Activated naive CD8-positive, alpha-beta T cell treated with anti-CD3 and anti-CD28 coated beads, Interleukin-2, amount 10 ng/mL, durations not matched to agents 7 days and 5 days (primary cell): ENCODE results near the gene ANKRD44. TPM values are rescaled to one million over a fixed set of nuclear protein-coding genes. Genes with fewer than 3 reads are reported as not detected.
A peak's percentile ranks its signal among the peaks of the same experiment; 100 is the strongest.

Experiments
- ATAC-seq: fragments of 150-1000 bp; cut with Tn5 transposase; one replicate; pipeline ENCODE4 v1.10.0; 2021; ENCODE audit warnings: low read depth, moderate library complexity
- POLR2A ChIA-PET: fragments of 350-600 bp; sonication (Branson Sonifier 250); formaldehyde crosslinking; loops from one replicate; lab custom pipeline; 2021; ENCODE audit warnings: antibody characterized with exemption; lab: Charles Lee
- DNase-seq: peaks from one replicate; pipeline ENCODE4 v3.0.0; 2021
- H3K27ac Mint-ChIP-seq: one replicate; pipeline ENCODE4 v1.8.0; 2022; ENCODE audit warnings: mild to moderate bottlenecking, mixed read lengths
- H3K27me3 Mint-ChIP-seq: one replicate; pipeline ENCODE4 v1.8.0; 2022; ENCODE audit warnings: mild to moderate bottlenecking, moderate library complexity, mixed read lengths
- H3K36me3 Mint-ChIP-seq: one replicate; pipeline ENCODE4 v1.8.0; 2021; ENCODE audit warnings: mild to moderate bottlenecking, mixed read lengths
- H3K4me1 Mint-ChIP-seq: one replicate; pipeline ENCODE4 v1.8.0; 2021; ENCODE audit warnings: mixed read lengths
- H3K4me3 Mint-ChIP-seq: one replicate; pipeline ENCODE4 v1.8.0; 2022; ENCODE audit warnings: mild to moderate bottlenecking, moderate library complexity, mixed read lengths
- H3K9me3 Mint-ChIP-seq: one replicate; pipeline ENCODE4 v1.8.0; 2021; ENCODE audit warnings: mixed read lengths
- total RNA-seq, 2 experiments: library from RNA; stranded (reverse); gene quantifications; one replicate each; pipeline ENCODE4 v1.2.3, GENCODE V29; 2021

The ANKRD44 gene
- total RNA-seq, 2 experiments from 2014 or later = 240 to 243 TPM

- no peak overlapping the region for H3K27ac Mint-ChIP-seq
- DNase-seq = no peak
- no peak overlapping the region for H3K4me3 Mint-ChIP-seq
- no peaks in the 10 kb centered on the region for H3K27me3 Mint-ChIP-seq
- ATAC-seq = no peak
- H3K9me3 Mint-ChIP-seq = peaks cover 2% of the 10 kb centered on the region
- peaks cover 2% of the 10 kb centered on the region for H3K4me1 Mint-ChIP-seq
- POLR2A ChIA-PET = no interaction called here
- peaks cover 74% of the 10 kb centered on the region for H3K36me3 Mint-ChIP-seq
These were observed 229.3 kb downstream of the ANKRD44 start for GRCh38 chr2:197081294-197081693.

DNA sequence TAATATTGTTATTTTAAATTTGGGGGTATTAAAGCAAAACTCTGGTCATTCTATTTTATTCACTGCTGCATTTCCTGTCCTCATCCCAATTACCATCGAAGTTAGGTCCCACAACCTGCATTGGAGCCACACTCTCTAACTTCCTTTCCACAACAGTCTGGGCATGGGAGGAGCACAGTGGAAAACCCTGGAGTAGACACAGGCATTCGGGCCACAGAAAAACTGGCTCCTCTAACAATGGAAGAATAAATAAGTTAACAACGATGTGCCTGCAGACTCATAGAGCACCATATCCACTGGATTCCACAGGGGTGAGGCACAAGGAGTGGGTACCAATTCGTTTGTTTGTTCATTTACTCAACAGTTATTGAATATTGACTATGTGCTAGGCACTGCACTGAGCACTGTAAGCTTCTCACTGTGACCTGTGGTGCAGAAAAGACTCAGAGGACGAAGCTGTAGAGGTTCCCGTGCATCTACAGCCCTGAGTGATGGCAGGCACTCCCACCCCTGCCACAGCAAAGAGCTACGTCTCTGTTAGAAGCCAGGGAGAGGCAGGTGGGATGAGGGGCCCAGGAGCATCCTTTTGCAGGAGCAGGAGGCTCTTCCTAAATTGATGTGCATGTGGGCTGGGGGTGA, 229.9 kb downstream of the ANKRD44 start:
- H3K36me3 Mint-ChIP-seq = peaks cover 76% of the 10 kb centered on the region
- peaks cover 2% of the 10 kb centered on the region for H3K9me3 Mint-ChIP-seq
- H3K27me3 Mint-ChIP-seq = no peaks in the 10 kb centered on the region
- no peak for DNase-seq
- POLR2A ChIA-PET = no interaction called here
- H3K27ac Mint-ChIP-seq = no peak overlapping the region
- peaks cover 2% of the 10 kb centered on the region for H3K4me1 Mint-ChIP-seq
- ATAC-seq = no peak
- no peak overlapping the region for H3K4me3 Mint-ChIP-seq

DNA sequence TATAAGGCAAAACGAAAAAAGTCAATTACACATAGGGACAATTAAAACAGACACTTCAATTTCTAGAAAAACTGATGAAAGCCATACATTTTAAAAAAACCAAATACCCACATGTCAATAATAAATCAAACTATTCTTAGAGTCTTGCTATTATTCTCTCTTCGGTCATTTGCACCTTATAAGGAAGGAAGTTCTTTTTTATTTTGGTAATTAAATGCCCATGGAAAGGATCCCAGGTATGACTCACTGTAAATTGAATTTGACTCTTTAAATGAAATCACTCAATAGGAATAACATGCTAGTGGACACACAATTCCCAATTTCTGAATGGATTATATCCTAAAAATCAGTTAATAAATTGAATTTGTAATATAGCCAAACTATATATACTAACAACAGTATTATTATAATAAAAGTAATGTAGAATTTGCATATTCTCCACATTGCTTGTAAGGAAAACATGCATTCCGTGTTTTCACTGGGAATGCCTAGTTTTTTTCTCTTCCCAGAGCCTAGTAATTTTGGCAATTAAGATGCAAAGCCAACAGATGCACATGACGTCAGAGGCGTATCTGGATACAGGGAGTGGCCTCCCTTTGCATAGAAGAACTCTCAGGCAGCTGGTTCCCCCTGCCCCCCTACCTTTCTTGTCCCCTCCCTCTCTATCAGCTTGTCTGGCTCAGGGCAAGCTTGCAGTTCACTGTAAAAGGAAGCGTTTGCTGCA, 230.6 kb downstream of the ANKRD44 start:
- POLR2A ChIA-PET = no interaction called here
- peaks cover 2% of the 10 kb centered on the region for H3K4me1 Mint-ChIP-seq
- ATAC-seq (no peak), DNase-seq (no peak)
- no peak overlapping the region for H3K27ac Mint-ChIP-seq
- H3K36me3 Mint-ChIP-seq = peaks cover 71% of the 10 kb centered on the region
- no peak overlapping the region for H3K4me3 Mint-ChIP-seq
- H3K9me3 Mint-ChIP-seq = peaks cover 2% of the 10 kb centered on the region
- H3K27me3 Mint-ChIP-seq = no peaks in the 10 kb centered on the region

DNA sequence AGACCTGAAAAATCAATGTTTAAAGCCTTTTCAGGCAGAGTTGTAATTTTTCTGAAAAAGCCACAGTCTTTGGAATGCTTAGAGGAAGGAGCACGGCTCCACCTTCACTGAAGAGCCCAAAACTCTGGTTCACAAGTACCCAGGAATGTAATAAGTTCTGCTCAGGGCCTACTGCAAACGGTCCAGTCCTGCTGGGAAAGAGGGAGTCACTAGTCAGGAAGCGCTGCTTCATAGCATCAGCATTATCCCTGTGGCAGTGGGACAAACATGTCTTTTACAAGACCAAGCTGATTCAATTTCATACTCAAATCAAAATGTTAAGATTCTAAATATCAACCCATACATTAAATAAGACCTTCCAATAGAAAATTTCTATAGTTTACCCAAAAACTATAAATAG, 231.2 kb downstream of the ANKRD44 start:
- H3K4me3 Mint-ChIP-seq = no peak overlapping the region
- H3K9me3 Mint-ChIP-seq = peaks cover 2% of the 10 kb centered on the region

GRCh38 chr2:197078535-197078934, 232.0 kb downstream of the ANKRD44 start:
- Mint-ChIP-seq H3K4me3 (no peak overlapping the region), H3K36me3 (peaks cover 71% of the 10 kb centered on the region), H3K9me3 (peaks cover 2% of the 10 kb centered on the region), H3K4me1 (peaks cover 3% of the 10 kb centered on the region), H3K27me3 (no peaks in the 10 kb centered on the region), H3K27ac (no peak overlapping the region)
- POLR2A ChIA-PET = no interaction called here
- ATAC-seq = no peak
- no peak for DNase-seq

More for the DNA sequence above, 231.2 kb downstream of the ANKRD44 start:
- DNase-seq (no peak), ATAC-seq (no peak)
- Mint-ChIP-seq H3K36me3 (peaks cover 74% of the 10 kb centered on the region), H3K4me1 (peaks cover 2% of the 10 kb centered on the region), H3K27ac (no peak overlapping the region), H3K27me3 (no peaks in the 10 kb centered on the region)
- POLR2A ChIA-PET = no interaction called here

DNA sequence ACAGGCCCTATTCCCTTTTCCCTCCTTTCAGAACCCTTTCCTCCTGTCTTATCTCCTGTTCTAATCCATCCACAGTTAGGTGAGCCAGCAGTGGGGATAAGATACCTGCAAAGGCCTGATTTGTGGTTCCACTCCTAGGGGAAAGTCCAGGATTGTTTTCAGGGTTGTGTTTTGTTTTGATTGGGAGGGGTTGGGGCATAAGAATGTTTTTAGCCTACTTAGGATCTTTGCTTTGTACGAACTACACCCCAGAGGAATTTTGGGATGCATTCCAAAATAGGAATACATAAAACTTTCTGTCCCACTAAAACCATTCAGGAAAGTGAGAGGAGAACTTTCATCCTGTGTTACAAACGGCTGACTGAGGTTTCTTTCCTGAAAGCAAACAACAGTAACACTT, 233.2 kb downstream of the ANKRD44 start:
- H3K36me3 Mint-ChIP-seq = peaks cover 69% of the 10 kb centered on the region
- H3K27ac Mint-ChIP-seq = no peak overlapping the region
- DNase-seq = no peak
- H3K4me1 Mint-ChIP-seq = peaks cover 4% of the 10 kb centered on the region
- H3K4me3 Mint-ChIP-seq = no peak overlapping the region
- POLR2A ChIA-PET = no interaction called here
- peaks cover 2% of the 10 kb centered on the region for H3K9me3 Mint-ChIP-seq
- ATAC-seq = no peak
- H3K27me3 Mint-ChIP-seq = no peaks in the 10 kb centered on the region

GRCh38 chr2:197076652-197077051, 233.9 kb downstream of the ANKRD44 start:
- Mint-ChIP-seq H3K4me3 (no peak overlapping the region), H3K36me3 (peaks cover 70% of the 10 kb centered on the region)
- POLR2A ChIA-PET = no interaction called here

DNA sequence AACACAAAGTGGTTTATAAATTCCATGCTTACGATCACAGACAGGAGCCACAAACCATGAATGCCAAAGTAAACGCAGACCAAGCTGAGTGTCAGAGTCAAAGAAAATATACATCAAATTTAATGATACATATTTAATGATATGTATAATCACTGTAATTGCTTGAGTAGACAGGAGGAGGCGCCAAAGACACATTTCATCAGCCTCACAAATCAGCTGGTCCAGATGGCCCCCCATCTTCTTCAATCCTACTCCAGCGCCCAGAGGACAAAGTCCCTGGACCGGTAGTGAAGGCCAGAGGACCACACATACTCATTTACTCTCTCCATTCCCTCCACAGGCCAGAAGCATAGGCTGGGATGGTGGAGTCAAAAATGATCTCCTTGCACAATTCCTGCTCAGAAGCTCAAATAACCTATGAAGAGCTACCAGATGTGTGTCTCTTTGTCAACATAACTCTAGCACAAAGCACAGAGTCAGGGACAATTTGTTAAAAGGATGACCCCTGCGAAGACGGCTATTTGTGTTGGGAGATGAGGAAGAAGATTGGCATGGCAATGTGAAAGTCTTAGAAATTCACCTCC, 234.7 kb downstream of the ANKRD44 start:
- Mint-ChIP-seq H3K4me3 (no peak overlapping the region), H3K4me1 (peaks cover 18% of the 10 kb centered on the region), H3K27me3 (no peaks in the 10 kb centered on the region), H3K9me3 (peaks cover 2% of the 10 kb centered on the region), H3K36me3 (peaks cover 72% of the 10 kb centered on the region), H3K27ac (no peak overlapping the region)
- no peak for DNase-seq
- POLR2A ChIA-PET = no interaction called here
- ATAC-seq = no peak

More at GRCh38 chr2:197076652-197077051, 233.9 kb downstream of the ANKRD44 start:
- no peaks in the 10 kb centered on the region for H3K27me3 Mint-ChIP-seq
- H3K9me3 Mint-ChIP-seq = peaks cover 2% of the 10 kb centered on the region
- no peak overlapping the region for H3K27ac Mint-ChIP-seq
- H3K4me1 Mint-ChIP-seq = peaks cover 10% of the 10 kb centered on the region
- ATAC-seq (no peak), DNase-seq (no peak)

DNA sequence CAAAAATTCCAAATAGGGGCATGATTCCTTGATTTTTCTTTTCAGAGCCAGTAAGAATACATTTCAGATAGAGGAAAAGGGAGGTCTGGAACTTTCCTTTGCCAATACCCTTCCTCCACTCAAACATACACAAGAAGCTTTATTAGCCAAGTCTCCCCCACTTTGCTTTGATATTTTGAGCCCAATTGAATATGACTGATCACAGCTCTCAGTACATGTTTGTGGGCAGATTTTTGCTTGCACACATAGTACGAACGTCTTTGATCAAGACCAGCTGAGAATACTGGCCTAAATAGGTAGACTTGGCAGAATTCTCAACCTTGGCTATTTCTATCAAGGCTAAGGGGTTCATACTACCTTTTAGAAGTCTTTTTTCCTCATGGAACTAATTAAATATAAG, 235.3 kb downstream of the ANKRD44 start:
- peaks cover 18% of the 10 kb centered on the region for H3K4me1 Mint-ChIP-seq
- peaks cover 2% of the 10 kb centered on the region for H3K9me3 Mint-ChIP-seq
- DNase-seq = no peak
- no peaks in the 10 kb centered on the region for H3K27me3 Mint-ChIP-seq
- no peak overlapping the region for H3K4me3 Mint-ChIP-seq
- POLR2A ChIA-PET = no interaction called here
- no peak for ATAC-seq
- no peak overlapping the region for H3K27ac Mint-ChIP-seq
- H3K36me3 Mint-ChIP-seq = peaks cover 72% of the 10 kb centered on the region

GRCh38 chr2:197073701-197074433, 236.7 kb downstream of the ANKRD44 start:
- no peak for DNase-seq
- POLR2A ChIA-PET = no interaction called here
- Mint-ChIP-seq H3K27me3 (no peaks in the 10 kb centered on the region), H3K4me1 (peaks cover 21% of the 10 kb centered on the region), H3K4me3 (no peak overlapping the region), H3K27ac (peak overlapping the region; percentile 14), H3K9me3 (peaks cover 3% of the 10 kb centered on the region), H3K36me3 (peaks cover 73% of the 10 kb centered on the region)
- peak; percentile 14 for ATAC-seq

DNA sequence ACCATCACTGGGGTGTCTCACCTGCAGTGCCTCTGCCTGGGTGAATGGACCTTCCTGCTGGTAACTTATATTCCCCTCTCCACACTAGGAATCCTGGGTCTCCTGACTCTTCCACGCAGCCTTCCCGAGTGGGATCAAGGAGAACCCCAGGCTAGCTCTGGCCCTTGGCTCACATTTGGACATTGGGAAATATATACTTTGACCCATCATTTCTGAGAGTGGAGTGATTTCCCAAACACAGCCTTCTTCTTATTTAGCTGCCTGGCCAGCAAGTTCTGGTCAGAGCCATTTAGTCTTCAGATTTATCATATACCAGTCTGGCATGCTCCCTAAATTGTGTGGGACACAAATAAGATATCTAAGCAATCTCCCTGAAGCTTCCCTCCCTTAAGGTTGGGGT, 237.3 kb downstream of the ANKRD44 start:
- POLR2A ChIA-PET = no interaction called here
- DNase-seq = no peak
- Mint-ChIP-seq H3K36me3 (peaks cover 73% of the 10 kb centered on the region), H3K9me3 (peaks cover 6% of the 10 kb centered on the region), H3K27me3 (no peaks in the 10 kb centered on the region), H3K4me3 (no peak overlapping the region), H3K4me1 (peaks cover 26% of the 10 kb centered on the region), H3K27ac (peak overlapping the region; percentile 18)
- no peak for ATAC-seq

- peaks cover 6% of the 10 kb centered on the region for H3K9me3 Mint-ChIP-seq
- H3K27ac Mint-ChIP-seq = peak overlapping the region; percentile 11
- peaks cover 67% of the 10 kb centered on the region for H3K36me3 Mint-ChIP-seq
- H3K4me3 Mint-ChIP-seq = no peak overlapping the region
- POLR2A ChIA-PET = no interaction called here
- no peak for ATAC-seq
- no peaks in the 10 kb centered on the region for H3K27me3 Mint-ChIP-seq
- H3K4me1 Mint-ChIP-seq = peaks cover 26% of the 10 kb centered on the region
- no peak for DNase-seq
These were observed 238.0 kb downstream of the ANKRD44 start for GRCh38 chr2:197072533-197072932.

DNA sequence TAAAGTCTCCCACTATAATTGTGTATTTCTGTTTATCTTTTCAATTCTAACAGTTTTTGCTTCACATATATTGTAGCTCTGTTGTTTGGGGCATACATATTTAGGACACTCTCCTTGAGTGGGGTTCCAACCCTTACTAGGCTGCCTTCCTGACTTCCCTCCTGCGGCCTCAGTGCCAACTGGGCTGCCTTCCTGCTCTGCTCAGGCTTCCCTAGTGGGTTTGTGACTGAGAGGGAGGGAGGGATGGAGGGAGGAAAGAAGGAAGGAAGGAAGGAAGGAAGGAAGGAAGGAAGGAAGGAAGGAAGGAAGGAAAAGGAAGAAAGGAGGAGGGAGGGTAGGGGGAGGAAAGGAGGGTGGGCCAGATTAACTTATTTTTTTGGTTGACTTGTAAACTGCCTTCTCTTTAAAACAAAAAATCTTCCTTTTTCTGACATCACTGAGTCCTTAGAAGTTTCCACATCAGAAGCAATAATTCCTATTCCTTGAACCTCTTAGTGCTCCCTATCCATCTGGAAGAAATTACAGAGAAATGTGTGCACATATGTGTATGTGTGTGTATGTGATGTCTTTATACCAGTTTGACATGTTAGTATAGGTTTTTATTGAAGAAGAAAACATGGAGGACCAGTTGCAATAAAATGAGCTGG, 238.7 kb downstream of the ANKRD44 start:
- Mint-ChIP-seq H3K4me3 (no peak overlapping the region), H3K9me3 (peaks cover 4% of the 10 kb centered on the region), H3K27me3 (no peaks in the 10 kb centered on the region), H3K27ac (peak overlapping the region; percentile 42), H3K36me3 (peaks cover 64% of the 10 kb centered on the region), H3K4me1 (peaks cover 26% of the 10 kb centered on the region)
- ATAC-seq (no peak), DNase-seq (no peak)
- POLR2A ChIA-PET = no interaction called here
